ENCODE results near the gene MME. TPM values are rescaled to one million over a fixed set of nuclear protein-coding genes. Genes with fewer than 3 reads are reported as not detected.

Gene MME
- total RNA-seq, 1 experiment from 2014 or later, result 1.6 TPM

DNA sequence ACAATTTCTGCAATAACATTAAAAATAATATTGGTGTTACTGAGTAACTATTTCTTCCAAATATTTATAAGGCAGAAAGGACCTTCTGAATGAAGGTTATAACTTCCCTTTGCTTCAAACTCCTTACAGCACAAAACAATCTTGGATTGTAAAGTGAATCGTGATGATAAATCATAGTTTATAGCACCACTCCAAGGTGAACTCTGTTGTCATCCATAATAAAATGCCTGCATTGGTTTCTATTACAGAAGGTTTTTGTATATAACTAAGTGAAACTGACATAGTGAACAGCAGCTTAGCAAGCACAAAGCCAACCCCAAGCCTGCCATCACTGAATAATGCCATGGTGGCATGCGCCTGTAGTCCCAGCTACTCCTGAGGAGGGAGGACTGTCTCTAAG, 86.3 kb downstream of the MME start:
- H3K4me3 ChIP-seq (ENCODE audit: low read depth in 2 of 2, low read length in 2 of 2), result no peak overlapping the region
- H3K36me3 ChIP-seq (ENCODE audit: control insufficient read depth, insufficient read depth, low read length), result no peaks in the 10 kb centered on the region
- TF ChIP-seq SIN3A (IDR thresholded peaks at IDR 0.05; ENCODE audit: borderline replicate concordance, insufficient read depth, low read depth, low read length) (no peak), POLR2AphosphoS5 (IDR thresholded peaks at IDR 0.05; ENCODE audit: low read depth, low read length) (no peak)
- TF ChIP-seq, protein P1, sequence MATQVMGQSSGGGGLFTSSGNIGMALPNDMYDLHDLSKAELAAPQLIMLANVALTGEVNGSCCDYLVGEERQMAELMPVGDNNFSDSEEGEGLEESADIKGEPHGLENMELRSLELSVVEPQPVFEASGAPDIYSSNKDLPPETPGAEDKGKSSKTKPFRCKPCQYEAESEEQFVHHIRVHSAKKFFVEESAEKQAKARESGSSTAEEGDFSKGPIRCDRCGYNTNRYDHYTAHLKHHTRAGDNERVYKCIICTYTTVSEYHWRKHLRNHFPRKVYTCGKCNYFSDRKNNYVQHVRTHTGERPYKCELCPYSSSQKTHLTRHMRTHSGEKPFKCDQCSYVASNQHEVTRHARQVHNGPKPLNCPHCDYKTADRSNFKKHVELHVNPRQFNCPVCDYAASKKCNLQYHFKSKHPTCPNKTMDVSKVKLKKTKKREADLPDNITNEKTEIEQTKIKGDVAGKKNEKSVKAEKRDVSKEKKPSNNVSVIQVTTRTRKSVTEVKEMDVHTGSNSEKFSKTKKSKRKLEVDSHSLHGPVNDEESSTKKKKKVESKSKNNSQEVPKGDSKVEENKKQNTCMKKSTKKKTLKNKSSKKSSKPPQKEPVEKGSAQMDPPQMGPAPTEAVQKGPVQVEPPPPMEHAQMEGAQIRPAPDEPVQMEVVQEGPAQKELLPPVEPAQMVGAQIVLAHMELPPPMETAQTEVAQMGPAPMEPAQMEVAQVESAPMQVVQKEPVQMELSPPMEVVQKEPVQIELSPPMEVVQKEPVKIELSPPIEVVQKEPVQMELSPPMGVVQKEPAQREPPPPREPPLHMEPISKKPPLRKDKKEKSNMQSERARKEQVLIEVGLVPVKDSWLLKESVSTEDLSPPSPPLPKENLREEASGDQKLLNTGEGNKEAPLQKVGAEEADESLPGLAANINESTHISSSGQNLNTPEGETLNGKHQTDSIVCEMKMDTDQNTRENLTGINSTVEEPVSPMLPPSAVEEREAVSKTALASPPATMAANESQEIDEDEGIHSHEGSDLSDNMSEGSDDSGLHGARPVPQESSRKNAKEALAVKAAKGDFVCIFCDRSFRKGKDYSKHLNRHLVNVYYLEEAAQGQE (IDR thresholded peaks at IDR 0.05; ENCODE audit: insufficient read depth in 1 of 2, low read depth in 2 of 2, low read length in 1 of 2), result no peak
- H3K27ac ChIP-seq (ENCODE audit: low read length), result no peak overlapping the region
- DNase-seq (ENCODE audit: low read depth, low spot score) (no peak), ATAC-seq (no peak)
- CTCF ChIA-PET, result no interaction called here
- in situ Hi-C loops (cut with HindIII; ENCODE audit: low pct_unique_long_range_greater_than_20kb, low sequenced_read_pairs) (no loop called here), intact Hi-C loops (cut with micrococcal nuclease; ENCODE audit: unreplicated experiment) (no loop called here)
- H3K27me3 ChIP-seq (ENCODE audit: control insufficient read depth, insufficient read depth, low read length), result no peaks in the 10 kb centered on the region
- H3K4me1 ChIP-seq (ENCODE audit: control insufficient read depth, insufficient read depth, low read length), result no peaks in the 10 kb centered on the region
- POLR2A ChIA-PET, result no interaction called here
- H3K9me3 ChIP-seq (ENCODE audit: control insufficient read depth, insufficient read depth, low read depth, low read length), result no peaks in the 10 kb centered on the region; the same call in 1 of the 2 replicates
- no TSS peak for BruUV-seq (replicated peaks)

DNA sequence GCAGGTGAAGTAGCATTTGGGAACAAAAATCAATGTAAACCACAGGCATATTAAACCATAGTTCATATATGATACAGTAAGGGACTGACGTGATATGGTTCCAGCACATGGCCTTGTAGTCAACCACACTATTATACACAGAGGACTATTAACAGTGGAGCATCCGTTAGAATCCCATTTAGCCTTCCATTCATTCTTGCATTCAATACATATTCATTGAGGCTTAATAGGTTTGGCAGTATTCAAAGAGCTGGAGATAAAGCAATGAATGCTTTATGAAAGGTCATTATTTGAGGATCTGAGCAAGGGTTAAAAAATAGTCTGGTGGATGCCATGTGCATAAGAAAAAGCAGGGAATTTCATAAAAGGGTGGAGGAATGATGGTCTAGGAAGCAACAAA, 89.1 kb downstream of the MME start:
- TF ChIP-seq, protein P2, sequence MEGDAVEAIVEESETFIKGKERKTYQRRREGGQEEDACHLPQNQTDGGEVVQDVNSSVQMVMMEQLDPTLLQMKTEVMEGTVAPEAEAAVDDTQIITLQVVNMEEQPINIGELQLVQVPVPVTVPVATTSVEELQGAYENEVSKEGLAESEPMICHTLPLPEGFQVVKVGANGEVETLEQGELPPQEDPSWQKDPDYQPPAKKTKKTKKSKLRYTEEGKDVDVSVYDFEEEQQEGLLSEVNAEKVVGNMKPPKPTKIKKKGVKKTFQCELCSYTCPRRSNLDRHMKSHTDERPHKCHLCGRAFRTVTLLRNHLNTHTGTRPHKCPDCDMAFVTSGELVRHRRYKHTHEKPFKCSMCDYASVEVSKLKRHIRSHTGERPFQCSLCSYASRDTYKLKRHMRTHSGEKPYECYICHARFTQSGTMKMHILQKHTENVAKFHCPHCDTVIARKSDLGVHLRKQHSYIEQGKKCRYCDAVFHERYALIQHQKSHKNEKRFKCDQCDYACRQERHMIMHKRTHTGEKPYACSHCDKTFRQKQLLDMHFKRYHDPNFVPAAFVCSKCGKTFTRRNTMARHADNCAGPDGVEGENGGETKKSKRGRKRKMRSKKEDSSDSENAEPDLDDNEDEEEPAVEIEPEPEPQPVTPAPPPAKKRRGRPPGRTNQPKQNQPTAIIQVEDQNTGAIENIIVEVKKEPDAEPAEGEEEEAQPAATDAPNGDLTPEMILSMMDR (IDR thresholded peaks at IDR 0.05), result no peak
- TF ChIP-seq TCF7L2 (IDR thresholded peaks at IDR 0.05; ENCODE audit: low read depth, low read length), result no peak
- no peak for TF ChIP-seq POLR2AphosphoS5 (IDR thresholded peaks at IDR 0.05; ENCODE audit: low read depth, low read length)
- TF ChIP-seq SIN3A (IDR thresholded peaks at IDR 0.05; ENCODE audit: borderline replicate concordance, insufficient read depth, low read depth, low read length), result no peak
- TF ChIP-seq, protein P1 (IDR thresholded peaks at IDR 0.05; ENCODE audit: insufficient read depth in 1 of 2, low read depth in 2 of 2, low read length in 1 of 2), result no peak
- ATAC-seq (no peak), DNase-seq (ENCODE audit: low read depth, low spot score) (no peak)
- intact Hi-C loops (cut with micrococcal nuclease; ENCODE audit: unreplicated experiment) (no loop called here), in situ Hi-C loops (cut with HindIII; ENCODE audit: low pct_unique_long_range_greater_than_20kb, low sequenced_read_pairs) (no loop called here)
- Histone ChIP-seq H3K9me3 (ENCODE audit: control insufficient read depth, insufficient read depth, low read depth, low read length) (no peaks in the 10 kb centered on the region; the same call in 1 of the 2 replicates), H3K27me3 (ENCODE audit: control insufficient read depth, insufficient read depth, low read length) (no peaks in the 10 kb centered on the region), H3K27ac (ENCODE audit: low read length) (no peak overlapping the region), H3K4me1 (ENCODE audit: control insufficient read depth, insufficient read depth, low read length) (no peaks in the 10 kb centered on the region), H3K4me3 (ENCODE audit: low read depth in 2 of 2, low read length in 2 of 2) (no peak overlapping the region), H3K36me3 (ENCODE audit: control insufficient read depth, insufficient read depth, low read length) (no peaks in the 10 kb centered on the region)
- ChIA-PET CTCF (no interaction called here), POLR2A (no interaction called here)
- no TSS peak for BruUV-seq (replicated peaks)

Measured in Panc1 (cell line).